ENCODE data around the gene RIC8B.
A peak's percentile ranks its signal among the peaks of the same experiment; 100 is the strongest.

- TF ChIP-seq POLR2A (IDR thresholded peaks at IDR 0.05), result peak; percentile 76
- no peak for TF ChIP-seq CTCF (IDR thresholded peaks at IDR 0.05)
- TF ChIP-seq POLR2AphosphoS5 (IDR thresholded peaks at IDR 0.05), result peak; percentile 74 to 83 (median 77)
Observed at GRCh38 chr12:106774005-106774807, at the start of gene RIC8B.

Measured in transverse colon (tissue), 4 donors.